Activated CD4-positive, alpha-beta T cell treated with anti-CD3 and anti-CD28 coated beads, Interleukin-2, Interleukin-6, amounts not matched to agents 100 ng/mL and 50 ng/mL, durations not matched to agents 16 hours and 8 hours (primary cell): ENCODE measurements around the gene TPRKB.
"Not testable (repeated sequence)": the region's sequence is repeated elsewhere in the genome, so short reads cannot be mapped to it uniquely, and the experiment has no call there.

Source experiments
- DNase-seq: peaks from one replicate; pipeline ENCODE4 v3.0.0-alpha.2; 2020

Gene TPRKB

GRCh38 chr2:73698101-73698500 lies 39.0 kb downstream of the TPRKB start:
- DNase-seq, result no peak

- no peak for DNase-seq
These were observed 39.5 kb downstream of the TPRKB start for GRCh38 chr2:73697606-73698005.

GRCh38 chr2:73696985-73697384 lies 40.2 kb downstream of the TPRKB start:
- not testable (repeated sequence) for DNase-seq

DNA sequence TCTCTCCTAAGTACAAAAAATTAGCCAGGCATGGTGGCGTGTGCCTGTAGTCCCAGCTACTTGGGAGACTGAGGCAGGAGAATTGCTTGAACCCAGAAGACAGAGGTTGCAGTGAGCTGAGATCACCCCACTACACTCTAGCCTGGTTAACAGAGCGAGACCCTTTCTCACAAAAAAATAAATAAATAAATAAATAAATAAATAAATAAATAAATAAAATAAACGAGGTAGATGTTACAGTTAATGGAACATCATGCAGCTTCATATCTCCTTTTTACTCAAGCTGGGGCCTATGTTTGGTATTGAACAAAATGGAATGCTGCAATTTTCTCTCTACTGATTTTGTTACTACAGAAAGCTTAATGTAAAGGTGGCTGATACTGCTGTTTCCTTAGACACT lies 40.6 kb downstream of the TPRKB start:
- not testable (repeated sequence) for DNase-seq

- peak; percentile 43 for DNase-seq
These were observed 46.6 kb downstream of the TPRKB start for GRCh38 chr2:73690372-73691088.

DNA sequence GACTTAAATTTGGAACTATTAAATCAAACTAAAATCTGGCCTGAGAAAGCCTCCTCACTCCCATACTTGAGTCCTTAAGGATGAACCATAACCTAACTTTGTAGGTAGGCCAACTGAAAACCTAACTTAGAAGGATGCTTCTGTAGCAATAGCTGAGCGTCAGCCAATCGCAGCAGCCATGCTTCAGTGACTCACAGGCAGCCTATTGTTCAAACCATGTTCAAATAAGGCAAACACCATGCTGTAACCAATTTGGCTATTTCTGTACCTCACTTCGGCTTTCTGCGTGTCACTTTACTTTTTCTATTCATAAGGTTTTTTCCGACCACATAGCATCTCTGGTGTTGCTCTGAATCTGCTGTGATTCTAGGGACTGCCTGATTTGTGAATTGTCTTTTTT lies 48.7 kb downstream of the TPRKB start:
- DNase-seq, result not testable (repeated sequence)

DNA sequence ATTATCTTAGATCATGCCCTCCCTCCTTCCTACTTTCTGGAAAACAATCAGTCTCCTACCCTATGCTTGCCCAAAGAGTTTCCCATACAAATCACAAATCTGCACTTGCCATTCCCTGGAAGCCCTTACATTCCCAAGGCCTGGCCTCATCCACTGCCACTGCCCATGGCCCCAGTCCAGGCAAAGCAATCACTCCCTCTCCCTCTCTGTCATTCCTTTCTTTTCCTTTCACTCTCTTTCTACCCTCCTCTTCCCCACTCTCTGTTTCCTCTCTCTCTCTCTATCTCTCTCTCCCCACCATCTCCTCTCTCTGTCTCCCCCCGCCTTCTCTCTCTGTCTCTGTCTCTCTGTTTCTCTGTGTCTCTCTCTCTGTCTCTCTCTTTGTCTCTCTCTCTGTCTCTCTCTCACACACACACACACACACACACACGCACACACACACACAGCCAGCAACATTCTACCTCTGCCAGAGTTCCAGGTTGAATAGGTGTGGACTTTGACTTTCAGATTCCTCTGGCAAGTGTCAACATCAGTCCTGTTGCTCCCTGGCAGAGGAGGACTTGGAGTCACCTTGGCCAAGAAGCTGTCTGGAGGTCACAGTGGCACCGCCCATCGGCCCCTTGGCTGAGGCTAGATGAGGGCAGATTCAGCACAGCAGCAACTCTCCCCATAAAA lies 51.2 kb downstream of the TPRKB start:
- DNase-seq, result no peak

DNA sequence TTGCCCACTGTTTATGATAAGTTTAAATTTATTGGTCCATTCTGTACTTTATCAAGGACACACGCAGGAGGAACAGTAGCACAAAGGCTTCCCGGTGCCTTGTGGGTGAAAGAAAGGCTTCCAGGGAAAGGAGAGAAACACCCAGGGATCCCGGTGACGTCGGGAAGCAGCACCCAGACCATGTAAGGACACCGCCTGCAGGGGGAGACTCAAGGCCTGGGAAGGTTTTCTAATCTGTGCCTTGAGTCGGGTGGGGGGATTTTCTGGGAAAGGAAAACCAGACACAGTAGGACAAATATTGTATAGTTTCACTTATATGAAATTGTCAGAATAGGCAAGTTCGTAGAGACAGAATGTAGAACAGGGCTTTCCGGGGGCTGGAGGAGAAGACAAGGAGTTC lies 52.2 kb downstream of the TPRKB start:
- DNase-seq, result not testable (repeated sequence)

DNA sequence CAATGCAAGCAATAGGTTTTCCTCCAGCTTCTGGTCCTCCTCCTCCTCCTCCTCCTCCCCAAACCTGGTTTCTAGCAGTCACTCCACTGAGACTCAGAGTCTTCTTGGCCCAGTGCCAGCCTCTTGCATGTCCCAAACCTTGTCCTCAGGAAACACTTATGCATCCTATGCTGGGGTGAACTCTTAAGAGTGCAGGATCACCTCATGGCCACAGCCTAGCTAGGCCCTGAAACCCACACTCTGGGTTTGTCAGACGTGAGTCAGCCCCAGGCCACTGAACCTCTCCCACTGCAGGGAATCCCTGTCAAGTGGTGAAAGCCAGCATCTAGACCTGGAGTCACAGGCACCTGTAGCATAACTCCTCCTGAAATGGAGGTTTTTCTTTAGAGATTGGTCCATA lies 52.8 kb downstream of the TPRKB start:
- DNase-seq, result not testable (repeated sequence)

DNA sequence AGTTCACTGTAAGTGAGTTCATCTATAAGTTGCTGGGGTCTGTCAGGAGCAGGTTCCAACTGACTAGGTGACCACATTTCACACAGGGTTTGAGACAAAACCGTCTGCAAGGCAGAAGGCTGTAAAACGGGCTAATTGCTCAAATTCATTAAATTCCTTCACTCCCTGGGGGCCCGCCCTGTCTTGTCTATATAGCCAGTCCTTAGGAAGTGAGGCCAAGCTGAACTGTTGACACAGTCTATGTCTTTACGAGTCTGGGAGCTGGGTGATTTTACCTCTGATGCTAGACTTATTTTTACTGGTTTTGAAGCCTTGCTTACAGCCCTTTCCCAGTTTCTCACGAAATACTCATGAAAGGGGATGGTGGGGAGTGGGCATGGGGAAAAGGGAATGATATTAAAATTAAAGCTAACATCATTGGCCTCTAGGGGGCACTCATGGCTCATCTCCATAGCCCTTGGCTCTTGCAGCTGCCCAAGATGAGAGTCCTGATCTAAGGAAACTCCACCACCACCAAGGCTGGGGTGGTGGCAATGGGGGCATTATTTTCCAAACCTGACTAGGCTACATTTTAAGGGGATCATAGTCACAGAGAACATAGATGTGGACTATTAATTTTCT lies 57.1 kb downstream of the TPRKB start:
- peak; percentile 51 for DNase-seq
